HG02870 (cell line): Measurements from ENCODE around the gene ENDOD1.
A peak's percentile ranks its signal among the peaks of the same experiment; 100 is the strongest.

Source experiments
- ATAC-seq: cut with Tn5 transposase; IDR thresholded peaks from one replicate; pipeline ENCODE4 v1.9.1; 2021; ENCODE audit warnings: mild to moderate bottlenecking, moderate library complexity; ENCODE audit not compliant: unreplicated experiment

Gene ENDOD1

GRCh38 chr11:95140397-95141033 is 50.9 kb downstream of the ENDOD1 start:
- no peak for ATAC-seq

GRCh38 chr11:95142431-95142830 is 52.8 kb downstream of the ENDOD1 start:
- ATAC-seq, result no peak

- no peak for ATAC-seq
These were observed 53.5 kb downstream of the ENDOD1 start for GRCh38 chr11:95143106-95143681.

- ATAC-seq, result no peak
These were observed 54.9 kb downstream of the ENDOD1 start for GRCh38 chr11:95144313-95145235.

- ATAC-seq, result no peak
These were observed 55.9 kb downstream of the ENDOD1 start for GRCh38 chr11:95145430-95146060.

GRCh38 chr11:95147364-95147905 is 57.8 kb downstream of the ENDOD1 start:
- no peak for ATAC-seq

- no peak for ATAC-seq
These were observed 58.8 kb downstream of the ENDOD1 start for GRCh38 chr11:95148406-95148805.

- no peak for ATAC-seq
These were observed 59.3 kb downstream of the ENDOD1 start for GRCh38 chr11:95148938-95149337.

- ATAC-seq, result no peak
These were observed 60.2 kb downstream of the ENDOD1 start for GRCh38 chr11:95149651-95150364.

- ATAC-seq, result peak; percentile 89
These were observed 61.5 kb downstream of the ENDOD1 start for GRCh38 chr11:95150956-95151684.

GRCh38 chr11:95152876-95153856 is 63.5 kb downstream of the ENDOD1 start:
- no peak for ATAC-seq

- ATAC-seq, result no peak
These were observed 64.2 kb downstream of the ENDOD1 start for GRCh38 chr11:95153857-95154246.

GRCh38 chr11:95154514-95154913 is 64.9 kb downstream of the ENDOD1 start:
- no peak for ATAC-seq

- no peak for ATAC-seq
These were observed 65.7 kb downstream of the ENDOD1 start for GRCh38 chr11:95155385-95155784.

- ATAC-seq, result no peak
These were observed 66.6 kb downstream of the ENDOD1 start for GRCh38 chr11:95156133-95156721.

- no peak for ATAC-seq
These were observed 67.4 kb downstream of the ENDOD1 start for GRCh38 chr11:95156916-95157541.

GRCh38 chr11:95157824-95158223 is 68.2 kb downstream of the ENDOD1 start:
- ATAC-seq, result no peak

GRCh38 chr11:95161248-95161647 is 71.6 kb downstream of the ENDOD1 start:
- ATAC-seq, result no peak
